BJ (cell line): Measurements from ENCODE around the gene UBR7. TPM values are rescaled to one million over a fixed set of nuclear protein-coding genes. Genes with fewer than 3 reads are reported as not detected.
"Not testable (repeated sequence)": the region's sequence is repeated elsewhere in the genome, so short reads cannot be mapped to it uniquely, and the experiment has no call there.

ENCODE experiments used
- CTCF ChIA-PET: fragments of 350-600 bp; formaldehyde crosslinking; extraction: SDS; loops from one replicate; lab custom pipeline; 2021; ENCODE audit warnings: antibody characterized with exemption, inconsistent platforms; lab: Yijun Ruan, JAX
- POLR2A ChIA-PET: fragments of 300-600 bp; sonication (Branson Sonifier 250); formaldehyde crosslinking; extraction: SDS; loops from one replicate; lab custom pipeline; 2021; ENCODE audit warnings: antibody characterized with exemption; lab: Charles Lee
- DNase-seq: peaks from one replicate; pipeline ENCODE4 v3.0.0-alpha.2; 2011; ENCODE audit warnings: low read depth
- H3K27me3 ChIP-seq: 2 replicates; pipeline ENCODE4 v1.6.0; 2011; ENCODE audit warnings: low read length; ENCODE audit not compliant: control insufficient read depth, insufficient read depth
- H3K36me3 ChIP-seq: 2 replicates; pipeline ENCODE4 v1.5.1; 2011; ENCODE audit warnings: low read length; ENCODE audit not compliant: control insufficient read depth, insufficient read depth
- H3K4me3 ChIP-seq: 2 replicates; pipeline ENCODE4 v1.5.1; 2011; ENCODE audit warnings: low read depth, mild to moderate bottlenecking, control low read depth, low read length
- CTCF ChIP-seq: IDR thresholded peaks from 2 replicates; pipeline ENCODE4 v1.5.1; 2011; ENCODE audit warnings: low read depth, mild to moderate bottlenecking, control low read depth, inconsistent platforms, low read length, moderate library complexity; ENCODE audit not compliant: insufficient read depth
- polyA plus RNA-seq: library from polyadenylated mRNA; depleted of rRNA; stranded (reverse); fragments of >200 nt; gene quantifications from 2 replicates; pipeline ENCODE4 v1.2.3, GENCODE V29; 2011

Gene UBR7
- polyA plus RNA-seq, 1 experiment = 30.3 TPM

- DNase-seq = no peak
- H3K4me3 ChIP-seq = no peak overlapping the region
- H3K27me3 ChIP-seq = no peaks in the 10 kb centered on the region
- H3K36me3 ChIP-seq = no peaks in the 10 kb centered on the region
- POLR2A ChIA-PET = no interaction called here
- TF ChIP-seq CTCF = no peak
- CTCF ChIA-PET = no interaction called here
These were observed 43.5 kb upstream of the UBR7 start for GRCh38 chr14:93163564-93163963.

GRCh38 chr14:93165271-93166265 is 41.5 kb upstream of the UBR7 start:
- H3K27me3 ChIP-seq, H3K4me3 ChIP-seq, DNase-seq, H3K36me3 ChIP-seq, POLR2A ChIA-PET: not testable (repeated sequence)
- CTCF ChIA-PET = interaction anchor here (1.2 kb wide), 1 partner anchor 13 kb away, joined by 5 read pairs; no protein-coding TSS in a partner anchor

GRCh38 chr14:93168610-93169009 is 38.4 kb upstream of the UBR7 start:
- H3K4me3 ChIP-seq, H3K27me3 ChIP-seq, H3K36me3 ChIP-seq, DNase-seq, POLR2A ChIA-PET: not testable (repeated sequence)
- CTCF ChIA-PET = interaction anchor here (1.2 to 1.9 kb wide), 4 partner anchors 9 to 56 kb away, joined by 4 to 7 read pairs (median 6); no protein-coding TSS in a partner anchor

GRCh38 chr14:93169619-93170018 is 37.4 kb upstream of the UBR7 start:
- CTCF ChIA-PET = interaction anchor here (1.5 to 1.9 kb wide), 2 partner anchors 8 to 57 kb away, joined by 4 to 7 read pairs; no protein-coding TSS in a partner anchor
- POLR2A ChIA-PET, H3K36me3 ChIP-seq, H3K4me3 ChIP-seq, DNase-seq, H3K27me3 ChIP-seq: not testable (repeated sequence)

- CTCF ChIA-PET = interaction anchor here (1.5 to 1.9 kb wide), 2 partner anchors 7 to 57 kb away, joined by 4 to 7 read pairs; no protein-coding TSS in a partner anchor
These were observed 36.9 kb upstream of the UBR7 start for GRCh38 chr14:93170141-93170540.

GRCh38 chr14:93171376-93171775 is 35.7 kb upstream of the UBR7 start:
- ChIA-PET CTCF (interaction anchor here (1.5 kb wide), 1 partner anchor 11 kb away, joined by 3 read pairs; no protein-coding TSS in a partner anchor), POLR2A (no interaction called here)
- H3K27me3 ChIP-seq = peaks cover 3% of the 10 kb centered on the region; the same call in 1 of the 2 replicates
- DNase-seq = no peak
- no peaks in the 10 kb centered on the region for H3K36me3 ChIP-seq
- TF ChIP-seq CTCF = no peak
- no peak overlapping the region for H3K4me3 ChIP-seq

More at GRCh38 chr14:93170141-93170540, 36.9 kb upstream of the UBR7 start:
- H3K36me3 ChIP-seq, H3K4me3 ChIP-seq, H3K27me3 ChIP-seq, DNase-seq, POLR2A ChIA-PET: not testable (repeated sequence)

- CTCF ChIA-PET = interaction anchor here (1.0 to 1.9 kb wide), 3 partner anchors 11 to 222 kb away, joined by 3 to 6 read pairs (median 4); partner anchors contain the start of genes LYSET and MOAP1
- no peak overlapping the region for H3K4me3 ChIP-seq
- POLR2A ChIA-PET = no interaction called here
- H3K36me3 ChIP-seq = no peaks in the 10 kb centered on the region
- TF ChIP-seq CTCF = no peak
- H3K27me3 ChIP-seq = peaks cover 3% of the 10 kb centered on the region; the same call in 1 of the 2 replicates
- no peak for DNase-seq
These were observed 33.1 kb upstream of the UBR7 start for GRCh38 chr14:93173943-93174395.

GRCh38 chr14:93174731-93175130 is 32.3 kb upstream of the UBR7 start:
- H3K4me3 ChIP-seq, H3K27me3 ChIP-seq, DNase-seq, POLR2A ChIA-PET, H3K36me3 ChIP-seq: not testable (repeated sequence)
- CTCF ChIA-PET = interaction anchor here (1.2 kb wide), 1 partner anchor 62 kb away, joined by 3 read pairs; no protein-coding TSS in a partner anchor
